NCI-H187 (cell line): ENCODE results near the gene CLIC3.

Source experiments
- DNase-seq, 2 experiments: peaks; one replicate each; lab custom pipeline; 2025; lab: John Stamatoyannopoulos, UW

The CLIC3 gene

DNA sequence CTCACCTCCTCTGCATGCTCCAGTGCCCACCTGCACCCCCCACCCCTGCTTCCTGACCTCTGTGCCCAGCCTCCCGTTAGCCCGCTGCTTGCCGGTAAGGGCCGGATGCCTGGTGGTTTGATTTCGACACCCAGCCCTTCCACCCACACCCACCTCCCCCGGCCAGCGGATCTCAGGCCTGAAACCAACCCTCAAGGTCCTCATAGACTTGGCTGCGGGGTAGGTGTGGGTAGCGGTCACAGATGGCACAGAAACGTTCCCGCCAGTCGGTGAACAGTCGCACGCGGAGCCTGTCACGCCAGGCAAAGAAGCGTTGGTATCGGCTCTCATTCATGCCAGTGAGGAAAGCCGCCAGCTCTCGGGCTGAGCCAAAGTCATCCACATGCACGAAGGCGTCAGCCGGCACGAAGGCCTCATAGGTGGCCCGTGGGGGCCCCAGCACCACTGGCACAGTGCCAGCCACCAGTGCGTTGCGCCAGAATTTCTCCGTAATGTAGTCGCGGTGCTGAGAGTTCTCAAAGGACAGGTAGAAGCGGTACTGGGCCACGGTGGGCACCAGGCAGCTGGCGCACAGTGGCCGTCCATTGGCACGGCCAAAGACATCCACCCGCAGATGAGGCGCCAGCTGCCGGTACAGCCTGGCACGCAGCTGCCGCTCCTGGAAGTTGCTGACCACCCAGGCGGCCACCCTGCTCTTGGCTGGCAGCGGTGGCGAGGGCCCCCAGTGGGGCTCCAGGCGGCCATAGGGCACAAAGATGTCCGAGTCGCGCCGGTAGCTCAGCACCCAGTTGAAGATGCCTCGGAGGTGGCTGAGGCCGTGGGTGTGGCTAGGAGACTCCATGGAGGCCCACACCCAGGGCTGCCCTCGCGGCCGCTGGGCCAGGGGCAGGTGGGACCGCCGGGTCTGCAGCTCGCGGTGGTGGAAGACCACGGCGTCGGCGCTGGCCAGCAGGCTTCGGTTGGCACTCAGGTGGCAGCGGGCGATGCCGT is 34.5 kb upstream of the CLIC3 start:
- DNase-seq = no peak

DNA sequence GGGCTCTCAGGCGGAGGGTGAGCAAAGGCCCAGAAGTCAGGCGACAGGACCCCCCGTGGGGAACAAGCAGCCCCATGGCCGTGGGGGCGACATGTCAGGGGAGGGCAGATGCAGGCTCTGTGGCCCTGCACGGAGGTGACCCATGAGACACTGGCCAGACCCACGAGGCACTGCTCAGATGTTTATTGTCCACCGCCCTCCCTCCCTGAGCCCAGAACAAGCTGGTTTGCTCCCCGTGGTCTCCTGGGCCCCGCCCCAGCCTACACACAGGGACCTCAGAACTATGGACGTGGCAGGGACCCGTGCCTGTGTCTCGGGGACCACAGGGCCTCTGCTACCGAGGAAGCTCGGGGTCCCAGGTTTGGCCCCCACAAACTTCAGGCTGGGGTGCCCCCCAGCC is 33.6 kb upstream of the CLIC3 start:
- no peak for DNase-seq

DNA sequence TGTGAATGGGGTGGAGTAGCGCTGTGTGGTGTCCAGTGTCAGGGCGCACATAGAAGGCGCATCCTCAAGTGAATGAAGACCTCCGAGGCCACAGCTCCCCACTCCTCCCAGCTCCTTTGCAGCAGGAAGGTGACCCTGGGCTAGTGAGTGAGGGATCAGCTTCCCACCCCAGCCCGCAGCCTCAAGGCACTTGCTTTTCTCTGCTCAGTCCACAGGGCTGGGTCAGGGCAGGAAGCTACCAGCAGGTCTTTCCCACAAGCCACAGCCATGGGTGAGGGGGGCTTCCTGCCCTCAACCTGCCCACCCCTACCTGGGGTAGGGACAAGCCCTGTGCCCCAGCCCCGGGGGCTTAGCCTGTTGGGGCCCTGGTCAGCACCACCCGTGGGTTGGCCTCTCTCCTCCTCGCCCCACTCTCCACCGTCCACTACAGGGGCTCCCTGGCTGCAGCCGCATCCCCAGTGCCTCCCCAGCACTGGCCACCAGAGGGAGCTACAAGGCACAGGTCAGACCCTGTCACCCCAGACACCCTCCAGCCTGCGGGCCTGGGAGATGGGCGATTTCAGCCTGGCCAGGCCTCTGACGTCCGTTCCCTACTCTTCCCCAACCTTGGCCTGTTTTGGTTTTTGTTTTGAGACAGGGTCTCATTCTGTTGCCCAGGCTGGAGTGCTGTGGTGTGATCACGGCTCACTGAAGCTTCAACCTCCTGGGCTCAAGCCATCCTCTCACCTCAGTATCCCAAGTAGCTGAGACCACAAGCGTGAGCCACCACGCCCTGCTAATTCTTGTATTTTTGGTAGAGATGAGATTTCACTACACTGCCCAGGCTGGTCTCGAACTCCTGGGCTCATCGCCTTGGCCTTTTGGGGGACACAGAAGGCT is 32.9 kb upstream of the CLIC3 start:
- DNase-seq = peak in 1 of 2 experiments; percentile 8

DNA sequence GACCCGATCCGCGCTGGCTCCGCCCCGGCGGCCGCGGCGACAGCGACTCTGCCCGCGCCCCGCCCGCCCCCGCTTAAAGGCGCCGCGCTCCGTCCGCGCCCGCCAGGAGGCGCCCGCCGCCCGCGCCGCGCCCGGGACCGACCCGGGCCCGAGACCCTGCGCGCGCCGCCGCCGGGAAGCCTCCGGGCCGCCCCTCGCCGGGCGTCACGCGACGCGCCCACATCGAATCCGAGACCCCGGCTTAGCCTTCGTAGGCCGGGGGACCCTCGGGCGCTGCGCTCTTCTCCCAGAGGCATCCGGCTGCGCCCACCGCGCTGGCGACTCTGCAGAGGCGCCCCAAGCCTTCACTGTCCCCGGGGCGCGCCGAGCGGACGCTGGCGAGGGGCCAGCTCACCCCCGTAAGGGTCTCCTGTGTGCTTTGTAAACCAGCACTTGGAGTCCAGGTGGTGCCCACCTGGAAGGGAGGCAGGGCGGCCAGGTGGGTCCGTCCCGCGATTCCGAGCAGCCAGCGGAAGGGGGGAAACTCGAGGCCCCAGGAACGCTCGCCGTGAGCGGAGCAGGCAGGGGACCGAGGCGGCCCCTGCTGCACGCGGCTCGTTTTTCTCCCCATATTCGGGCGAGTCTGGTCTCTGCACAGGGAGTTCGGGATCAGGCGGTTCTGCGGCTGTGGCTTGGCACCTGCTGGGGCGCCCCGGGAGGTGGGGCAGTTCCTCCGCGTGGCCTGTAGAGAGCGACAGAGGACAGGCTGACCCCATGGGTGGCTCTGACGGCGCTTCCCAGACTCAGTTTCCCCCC is 32.1 kb upstream of the CLIC3 start:
- peak in 1 of 2 experiments; percentile 33 for DNase-seq

DNA sequence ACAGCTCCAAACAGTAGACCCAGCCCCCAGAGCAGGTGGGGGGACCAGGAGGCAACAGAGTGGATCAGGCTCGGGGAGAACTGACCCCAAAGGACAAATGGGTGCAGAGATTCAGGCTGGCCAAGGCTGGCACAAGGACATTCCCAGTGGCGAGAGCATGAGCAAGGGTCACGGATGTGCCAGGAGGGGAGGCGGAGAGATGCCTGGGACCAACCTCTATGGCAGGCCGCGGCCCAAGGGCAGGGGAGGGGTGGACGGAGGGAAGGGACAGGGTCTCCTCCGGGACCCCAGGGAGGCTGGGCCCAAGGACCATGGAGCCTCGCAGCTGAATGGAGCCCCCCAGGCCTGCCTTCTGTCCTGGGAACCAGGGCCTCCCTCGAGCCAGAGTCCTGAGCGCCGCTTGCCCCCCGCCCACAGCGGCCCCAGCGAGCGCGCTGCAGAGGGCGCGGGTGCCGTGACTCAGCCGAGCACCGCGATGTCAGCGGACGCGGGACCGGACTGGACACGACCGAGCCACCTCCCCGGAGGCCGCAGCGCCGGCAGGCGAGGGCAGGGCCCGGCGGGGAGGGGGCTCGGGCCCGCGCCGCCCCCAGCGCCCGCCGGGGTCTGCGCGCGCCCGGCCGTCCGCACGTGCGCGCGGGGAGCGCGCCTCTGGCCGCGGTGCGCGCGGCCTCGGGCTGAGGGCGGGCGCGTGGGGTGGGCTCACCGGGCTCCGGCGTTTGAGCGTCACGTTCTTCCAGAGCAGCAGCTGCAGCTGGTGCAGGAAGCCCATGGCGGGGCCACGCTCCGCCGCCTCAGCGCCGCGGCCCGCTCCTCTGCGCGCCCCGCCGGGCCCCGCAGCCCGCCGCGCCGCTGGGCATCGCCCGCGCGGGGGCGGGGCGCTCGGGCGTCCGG is 31.2 kb upstream of the CLIC3 start, which contains the start of gene ABCA2:
Gene ABCA2, minus strand, starts transcription at position 869 of the 894 bp plus-strand sequence. Its CDS starts 97 bp downstream, at position 772.
- DNase-seq = no peak

DNA sequence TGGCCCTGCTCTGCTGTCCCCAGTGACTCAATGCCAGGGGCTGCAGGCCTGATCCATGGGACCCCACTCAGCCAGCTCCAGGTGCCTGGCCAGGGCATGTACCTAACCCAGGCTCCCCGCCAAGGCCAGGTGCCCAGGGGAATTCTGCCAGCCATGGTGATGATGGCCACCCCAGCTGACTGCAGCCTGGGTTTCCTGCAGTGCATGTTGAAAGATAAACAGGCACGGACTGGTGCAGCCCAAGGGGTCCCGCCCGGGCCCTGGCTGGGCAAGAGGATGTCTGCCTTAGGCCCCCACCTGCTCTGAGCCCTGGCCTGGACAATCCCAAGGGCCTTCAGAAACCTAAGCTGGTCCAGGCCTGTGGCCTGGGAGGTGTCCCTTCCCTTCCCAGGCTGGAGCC is 30.5 kb upstream of the CLIC3 start:
- DNase-seq = no peak

DNA sequence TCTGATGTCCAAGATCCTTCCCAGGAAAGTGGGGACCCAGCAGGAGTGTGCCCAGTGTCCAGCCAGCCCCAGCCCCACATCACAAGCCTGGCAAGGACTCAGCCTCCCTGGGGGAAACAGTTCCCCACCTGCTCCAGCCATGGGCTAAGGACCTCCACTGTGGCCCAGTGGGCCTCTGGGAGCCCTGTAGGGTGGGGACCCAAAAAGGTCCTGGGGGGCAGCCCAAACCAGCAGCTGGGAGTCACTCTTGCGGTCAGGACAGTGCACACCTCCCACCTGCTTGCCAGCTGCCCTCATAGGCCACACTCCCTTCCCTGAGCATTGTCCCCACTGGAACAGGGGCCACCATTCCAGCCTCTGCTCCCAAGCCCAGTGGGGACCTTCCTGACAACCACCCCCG is 30.0 kb upstream of the CLIC3 start:
- no peak for DNase-seq

DNA sequence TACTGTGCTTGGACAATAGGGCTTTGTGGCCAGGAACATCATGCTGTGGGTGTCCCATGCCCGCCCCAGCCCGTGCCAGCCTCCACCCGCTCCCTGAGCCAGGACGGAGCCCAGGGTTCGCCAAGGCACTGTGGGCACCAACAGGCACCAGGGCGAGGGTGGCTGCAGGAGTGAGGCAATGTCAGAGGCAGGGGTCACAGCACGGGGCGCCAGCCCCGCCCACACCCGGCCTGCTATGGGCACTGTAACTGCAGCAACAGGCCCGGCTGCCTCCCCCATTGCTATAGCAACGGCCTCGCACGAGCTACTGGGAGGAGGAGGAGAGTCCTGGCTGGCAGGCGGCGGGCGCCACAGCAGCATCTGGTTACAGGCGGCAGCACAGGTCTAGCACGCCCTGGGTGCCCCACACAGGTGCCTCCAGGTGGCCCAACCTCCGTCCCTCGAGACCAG is 29.2 kb upstream of the CLIC3 start:
- DNase-seq = peak; percentile 21 to 77

DNA sequence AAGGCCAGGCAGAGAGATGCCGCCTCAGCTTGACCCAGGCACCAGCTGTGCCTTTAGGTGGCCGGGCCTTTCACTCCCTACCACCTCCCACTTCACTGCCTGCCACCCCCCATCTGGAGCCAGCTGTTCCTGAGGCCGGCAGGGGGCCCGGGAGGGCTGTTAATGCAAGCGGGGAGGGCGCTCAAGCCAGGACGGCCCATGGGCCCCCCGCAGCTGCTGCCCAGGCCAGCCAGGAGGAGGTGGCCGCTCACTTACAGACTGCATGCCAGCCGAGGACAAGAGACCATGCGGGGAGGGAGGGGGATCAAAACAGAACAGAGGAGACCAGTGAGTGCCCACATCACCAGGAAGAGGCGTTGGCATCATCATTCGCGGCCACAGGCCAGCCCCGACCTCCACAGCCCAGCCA is 27.2 kb upstream of the CLIC3 start:
- no peak for DNase-seq

DNA sequence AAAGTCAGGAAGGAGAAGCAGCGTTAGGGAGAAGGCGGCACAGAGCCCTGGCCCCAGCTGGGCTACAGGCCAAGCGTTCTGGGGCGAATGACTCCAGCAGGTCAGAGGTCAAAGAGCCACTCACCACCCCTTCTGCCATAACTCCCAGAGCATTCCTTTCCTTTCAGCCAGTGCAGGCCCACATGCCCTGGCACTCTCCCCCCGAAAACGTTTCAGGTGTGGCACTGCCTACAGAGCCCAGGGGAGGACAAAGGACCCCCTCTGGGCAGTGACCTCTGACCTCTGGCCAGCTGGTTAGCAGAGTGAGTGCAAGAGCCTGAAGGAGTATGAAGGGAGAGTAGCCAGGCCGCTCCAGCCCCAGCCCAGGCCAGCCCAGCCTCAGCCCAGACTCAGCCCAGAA is 26.8 kb upstream of the CLIC3 start:
- no peak for DNase-seq

DNA sequence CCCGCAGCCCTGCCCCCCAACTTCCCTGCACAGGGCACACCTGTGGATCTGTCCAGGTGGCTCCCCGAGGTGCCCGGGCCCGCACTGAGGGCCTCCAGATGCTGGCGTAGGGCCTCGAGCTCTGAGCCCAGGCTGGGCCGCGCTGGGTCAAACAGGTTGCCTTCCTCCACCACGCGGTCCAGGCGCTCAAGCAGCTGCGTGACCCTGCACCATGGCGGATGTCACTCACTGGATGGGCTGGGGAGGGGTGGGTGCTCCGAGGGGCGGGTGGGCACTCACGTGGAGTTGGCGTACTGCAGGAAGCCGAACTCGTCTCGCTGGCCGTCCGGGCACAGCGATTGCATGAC is 26.3 kb upstream of the CLIC3 start:
- DNase-seq = no peak

DNA sequence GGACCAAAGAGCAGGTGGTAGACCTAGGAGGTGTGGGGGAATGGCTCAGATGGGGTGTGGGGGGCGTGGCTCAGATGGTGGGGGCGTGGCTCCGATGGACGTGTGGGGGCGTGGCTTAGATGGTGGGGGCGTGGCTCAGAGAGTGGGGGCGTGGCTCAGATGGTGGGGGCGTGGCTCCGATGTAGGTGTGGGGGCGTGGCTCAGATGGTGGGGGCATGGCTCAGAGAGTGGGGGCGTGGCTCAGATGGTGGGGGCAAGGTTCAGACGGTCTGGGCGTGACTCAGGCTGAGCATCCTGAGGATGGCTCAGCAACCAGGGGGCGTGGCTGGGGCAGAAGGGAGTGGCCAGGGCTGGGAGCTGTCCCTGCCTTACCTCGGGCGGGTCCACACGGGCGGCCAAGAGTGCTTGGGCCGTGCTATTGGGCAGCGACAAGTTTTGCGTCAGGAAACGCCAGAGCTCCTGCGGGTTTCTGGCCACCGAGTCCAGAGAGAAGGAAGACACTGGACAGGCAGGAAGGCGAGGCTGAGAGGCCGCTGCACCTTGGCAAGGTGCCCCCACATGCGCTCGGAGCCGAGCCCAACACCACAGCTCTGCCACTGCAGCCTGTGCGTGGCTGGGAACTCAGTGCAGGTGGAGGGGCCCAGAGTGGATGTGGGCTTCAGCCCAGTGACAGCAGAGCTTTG is 25.8 kb upstream of the CLIC3 start:
- DNase-seq = no peak

DNA sequence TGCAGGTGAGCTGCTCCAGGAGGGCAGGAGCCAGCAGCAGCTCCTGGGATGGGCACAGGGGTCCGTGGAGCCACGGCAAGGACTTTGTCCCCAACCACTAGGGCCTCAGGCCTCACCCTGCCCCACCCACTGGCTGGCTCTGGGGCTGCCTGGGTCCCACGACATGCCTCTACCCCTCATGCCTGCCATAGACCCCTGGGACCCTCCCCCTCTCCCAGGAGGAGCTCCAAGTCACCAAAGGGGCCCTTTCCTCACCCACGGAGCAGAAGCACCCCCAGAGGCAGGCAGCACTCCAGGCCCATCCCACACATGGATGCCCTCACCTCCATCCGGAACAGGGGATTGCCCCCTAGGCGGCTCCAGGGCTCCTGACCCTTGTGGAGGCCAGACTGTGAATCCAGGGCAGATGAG is 25.2 kb upstream of the CLIC3 start:
- DNase-seq = no peak

DNA sequence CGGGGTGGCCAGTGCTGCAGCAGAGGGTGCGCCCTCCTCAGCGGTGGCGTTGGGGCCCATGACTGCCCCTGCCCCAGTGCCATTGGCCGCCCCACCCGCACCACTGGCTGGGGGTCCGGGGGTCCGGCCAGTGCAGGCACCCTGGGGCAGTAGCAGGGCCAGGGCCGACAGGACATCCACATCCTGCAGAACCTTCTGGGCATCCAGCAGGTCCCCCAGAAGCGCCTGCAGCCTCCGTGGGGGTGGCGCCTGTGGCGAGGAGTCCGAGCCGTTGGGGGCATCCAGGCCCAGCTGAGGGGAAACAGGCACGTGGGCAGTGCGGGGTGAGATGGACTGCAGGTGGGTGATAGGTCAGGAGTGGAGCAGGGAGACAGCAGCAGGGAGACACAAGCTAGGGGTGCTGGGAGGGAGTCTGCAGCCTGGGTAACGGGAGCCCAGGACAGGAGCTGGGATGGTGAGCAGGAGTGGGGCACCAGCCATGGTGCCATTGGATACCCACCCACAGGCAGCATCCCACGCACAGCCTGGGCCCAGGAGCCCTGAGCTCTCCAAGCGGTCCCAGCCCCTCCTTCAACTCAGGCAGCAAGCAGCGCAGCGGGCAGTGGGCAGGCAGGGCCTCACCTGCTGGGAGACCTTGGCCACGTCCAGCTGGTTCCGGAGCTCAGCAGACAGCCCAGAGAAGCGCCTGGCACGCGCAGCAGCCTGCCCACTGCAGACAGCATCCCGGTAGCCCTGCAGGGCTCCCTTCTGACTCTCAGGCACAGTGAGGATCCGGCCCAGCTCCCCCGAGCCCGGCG is 24.6 kb upstream of the CLIC3 start:
- no peak for DNase-seq

DNA sequence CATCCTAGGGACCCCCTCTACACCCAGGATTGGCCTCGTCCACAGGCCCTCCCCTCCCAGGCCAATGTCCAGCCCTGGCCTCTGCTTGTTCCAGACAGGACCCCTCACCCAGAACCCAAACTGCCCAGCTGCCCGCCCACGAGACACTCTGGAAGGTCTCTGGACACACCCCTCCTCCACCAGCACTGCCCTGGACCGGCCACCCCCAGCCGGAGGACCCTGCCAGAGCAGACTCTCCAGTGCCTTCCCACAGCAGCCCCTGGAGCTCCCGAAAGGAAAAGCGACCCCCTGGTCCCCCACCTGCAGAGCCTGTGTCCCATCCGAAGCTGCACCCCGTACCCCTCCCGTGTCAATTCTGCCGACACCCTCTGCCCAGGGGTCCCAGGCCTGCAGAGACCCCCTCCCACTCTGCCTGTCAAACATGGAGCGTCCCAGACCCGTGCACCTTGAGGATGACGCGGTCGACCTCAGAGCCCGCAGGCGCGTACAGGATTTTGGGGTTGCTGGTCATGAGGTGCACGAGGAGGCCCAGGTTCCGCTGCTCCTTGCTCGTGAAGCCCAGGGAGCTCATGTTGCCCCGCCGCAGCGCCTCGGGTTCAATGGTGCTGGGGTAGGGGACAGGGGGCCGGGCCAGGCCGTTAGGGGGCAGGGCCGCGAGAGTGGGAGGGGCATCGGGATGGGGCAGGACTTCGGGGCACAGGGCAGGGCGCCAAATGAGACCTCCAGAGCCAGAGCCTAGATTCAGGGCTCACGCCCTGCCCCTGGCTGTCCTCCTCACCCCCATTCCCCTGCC is 23.7 kb upstream of the CLIC3 start:
- no peak for DNase-seq

DNA sequence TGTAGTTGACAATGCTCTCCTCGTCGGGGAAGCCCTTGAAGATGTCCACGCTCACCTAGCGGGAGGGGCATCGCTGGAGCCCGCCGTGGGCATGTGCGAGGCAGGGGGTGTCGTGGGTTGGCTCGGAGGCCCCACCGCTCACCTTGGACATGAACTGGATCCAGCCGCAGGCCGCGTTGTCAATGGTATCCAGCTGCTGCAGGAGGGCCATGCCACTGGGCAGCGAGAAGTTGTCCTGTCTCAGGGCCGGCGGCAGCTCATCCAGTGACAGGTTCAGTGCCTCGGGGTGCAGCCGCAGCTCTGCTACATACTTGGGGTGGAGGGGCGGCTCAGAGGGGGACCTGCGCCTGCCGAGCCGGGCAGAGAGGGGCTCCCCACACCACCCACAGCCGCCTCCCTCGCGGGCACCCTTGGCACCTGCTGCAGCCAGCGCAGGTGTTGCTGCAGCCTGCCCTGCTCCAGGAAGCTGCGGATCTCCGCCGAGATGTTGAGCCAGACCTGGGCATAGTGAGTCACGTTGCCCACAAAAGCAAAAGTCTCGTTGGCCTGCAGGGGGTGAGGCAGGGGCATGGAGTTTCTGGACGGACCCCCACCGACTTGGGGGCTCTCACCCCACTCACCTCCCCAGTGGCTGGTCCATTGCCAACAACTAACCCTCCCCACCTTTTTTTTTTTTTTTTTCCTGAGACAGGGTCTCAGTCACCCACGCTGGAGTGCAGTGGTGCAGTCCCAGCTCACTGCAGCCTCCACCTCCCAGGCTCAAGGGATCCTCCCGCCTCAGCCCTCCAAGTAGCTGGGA is 22.6 kb upstream of the CLIC3 start:
- DNase-seq = no peak

DNA sequence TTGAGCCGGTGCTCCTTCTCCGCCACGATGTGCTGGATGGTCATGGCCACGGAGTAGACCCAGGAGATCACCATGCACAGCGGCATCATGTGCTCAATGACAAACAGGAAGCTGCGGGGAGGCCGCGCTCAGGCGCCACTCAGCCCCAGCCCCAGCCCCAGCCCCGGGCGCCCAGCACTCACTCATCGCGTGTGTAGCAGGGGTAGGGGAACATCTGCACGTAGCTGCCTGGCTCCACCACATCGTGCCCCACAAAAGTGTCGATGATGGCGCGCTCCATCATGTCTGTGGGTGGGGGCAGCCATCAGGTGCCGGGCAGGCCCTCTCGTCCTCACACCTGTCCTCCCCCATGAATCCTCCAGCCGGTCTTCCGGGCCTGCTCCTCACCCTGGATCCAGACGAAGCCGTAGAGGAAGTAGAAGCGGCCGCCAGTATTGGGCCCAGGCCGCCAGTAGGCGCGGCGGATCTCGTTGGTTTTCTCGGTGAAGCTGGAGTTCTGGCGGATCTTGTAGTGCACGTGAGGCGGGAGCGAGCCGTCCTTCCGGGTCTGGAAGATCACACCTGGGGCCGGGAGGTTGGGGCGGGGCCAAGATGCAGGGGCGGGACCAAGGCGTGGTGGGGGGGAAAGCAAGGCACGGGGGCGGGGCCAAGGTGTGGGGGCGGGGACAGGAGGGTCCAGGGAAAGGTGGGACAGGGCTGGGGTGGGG is 21.6 kb upstream of the CLIC3 start:
- no peak for DNase-seq
